ENCODE measurements around the gene MAP1LC3B. TPM values are rescaled to one million over a fixed set of nuclear protein-coding genes. Genes with fewer than 3 reads are reported as not detected.

MAP1LC3B gene
- total RNA-seq, 2 donors from 2014 or later, result 18.5 to 22.8 TPM

DNA sequence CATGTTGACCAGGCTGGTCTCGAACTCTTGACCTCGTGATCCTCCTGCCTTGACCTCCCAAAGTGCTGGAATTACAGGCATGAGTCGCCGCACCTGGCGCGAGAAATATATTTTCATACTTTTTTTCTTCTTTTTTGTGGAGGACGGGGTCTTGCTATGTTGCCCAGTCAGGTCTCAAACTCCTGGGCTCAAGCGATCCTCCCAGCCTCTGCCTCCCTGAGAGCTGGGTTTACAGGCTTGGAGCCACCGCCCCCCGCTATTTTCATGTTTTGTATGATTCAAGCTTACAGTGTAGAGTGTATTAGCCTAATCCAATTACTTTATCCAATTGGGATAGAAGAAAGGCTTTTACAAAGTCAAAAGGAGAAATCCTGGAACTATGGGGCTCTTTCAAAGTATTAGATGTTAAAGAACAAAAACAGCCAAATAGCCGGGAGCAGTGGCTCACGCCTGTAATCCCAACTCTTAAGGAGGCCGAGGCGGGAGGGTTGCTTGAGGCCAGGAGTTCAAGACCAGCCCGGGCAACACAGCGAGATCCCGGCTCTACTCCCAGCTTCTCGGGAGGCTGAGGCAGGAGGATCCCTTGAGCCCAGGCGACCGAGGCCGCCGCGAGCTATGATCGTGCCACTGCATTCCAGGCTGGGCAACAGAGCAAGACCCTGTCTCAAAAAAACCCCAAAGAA lies 1.4 kb upstream of the MAP1LC3B start:
- Histone ChIP-seq H3K9me3 (no peaks in the 10 kb centered on the region), H3K4me1 (peaks cover 68% of the 10 kb centered on the region), H3K27me3 (no peaks in the 10 kb centered on the region), H3K27ac (peak overlapping the region; percentile 95 to 99 (median 97)), H3K4me3 (no peak overlapping the region), H3K36me3 (replicated peaks in 1 of 2; ENCODE audit: insufficient read depth in 1 of 2, low read depth in 2 of 2) (no peaks in the 10 kb centered on the region)
- DNase-seq, result no peak
- ATAC-seq, result no peak
- intact Hi-C loops (cut with DNase I), result no loop called here
- WGBS, 2 donors, result 94 to 98% methylated on average over 19 to 24 of the region's 24 CpGs
- no peak for TF ChIP-seq POLR2A (IDR thresholded peaks at IDR 0.05)
- TF ChIP-seq, protein P1, sequence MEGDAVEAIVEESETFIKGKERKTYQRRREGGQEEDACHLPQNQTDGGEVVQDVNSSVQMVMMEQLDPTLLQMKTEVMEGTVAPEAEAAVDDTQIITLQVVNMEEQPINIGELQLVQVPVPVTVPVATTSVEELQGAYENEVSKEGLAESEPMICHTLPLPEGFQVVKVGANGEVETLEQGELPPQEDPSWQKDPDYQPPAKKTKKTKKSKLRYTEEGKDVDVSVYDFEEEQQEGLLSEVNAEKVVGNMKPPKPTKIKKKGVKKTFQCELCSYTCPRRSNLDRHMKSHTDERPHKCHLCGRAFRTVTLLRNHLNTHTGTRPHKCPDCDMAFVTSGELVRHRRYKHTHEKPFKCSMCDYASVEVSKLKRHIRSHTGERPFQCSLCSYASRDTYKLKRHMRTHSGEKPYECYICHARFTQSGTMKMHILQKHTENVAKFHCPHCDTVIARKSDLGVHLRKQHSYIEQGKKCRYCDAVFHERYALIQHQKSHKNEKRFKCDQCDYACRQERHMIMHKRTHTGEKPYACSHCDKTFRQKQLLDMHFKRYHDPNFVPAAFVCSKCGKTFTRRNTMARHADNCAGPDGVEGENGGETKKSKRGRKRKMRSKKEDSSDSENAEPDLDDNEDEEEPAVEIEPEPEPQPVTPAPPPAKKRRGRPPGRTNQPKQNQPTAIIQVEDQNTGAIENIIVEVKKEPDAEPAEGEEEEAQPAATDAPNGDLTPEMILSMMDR (IDR thresholded peaks at IDR 0.05), result no peak

DNA sequence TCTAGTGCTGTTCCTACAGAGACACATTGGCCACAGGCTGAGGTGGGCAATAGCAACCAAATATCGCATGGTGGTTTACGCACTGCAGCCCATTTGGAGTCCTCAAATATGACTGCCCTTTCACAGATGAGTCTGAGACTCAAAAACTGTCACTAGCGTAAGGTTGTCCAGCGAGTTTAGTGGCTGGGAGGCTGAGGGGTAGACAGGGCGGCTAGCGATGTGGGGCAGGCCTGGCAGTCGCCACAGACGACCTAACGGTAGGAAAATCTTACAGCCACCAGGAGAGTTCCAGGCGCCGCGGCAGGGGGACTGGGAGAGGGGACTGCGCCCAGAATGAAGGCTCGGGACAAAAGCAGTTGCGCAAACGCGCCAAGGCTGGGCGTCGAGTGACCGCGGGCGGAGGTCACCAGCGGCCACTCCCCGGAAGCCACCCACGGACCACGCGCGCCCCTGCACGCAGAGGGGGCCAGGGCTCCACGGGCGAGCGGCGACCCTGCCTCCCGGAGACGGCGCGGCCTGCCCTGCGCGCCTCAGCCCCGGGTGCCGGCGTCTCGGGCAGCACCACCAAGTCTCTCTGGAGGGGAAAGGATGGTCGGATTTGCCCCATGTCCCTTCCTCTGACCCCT lies 699 bp upstream of the MAP1LC3B start:
- H3K4me1 ChIP-seq, result peaks cover 68% of the 10 kb centered on the region
- intact Hi-C loops (cut with DNase I), result no loop called here
- TF ChIP-seq, protein P1 (IDR thresholded peaks at IDR 0.05), result no peak
- no peak for TF ChIP-seq POLR2A (IDR thresholded peaks at IDR 0.05)

DNA sequence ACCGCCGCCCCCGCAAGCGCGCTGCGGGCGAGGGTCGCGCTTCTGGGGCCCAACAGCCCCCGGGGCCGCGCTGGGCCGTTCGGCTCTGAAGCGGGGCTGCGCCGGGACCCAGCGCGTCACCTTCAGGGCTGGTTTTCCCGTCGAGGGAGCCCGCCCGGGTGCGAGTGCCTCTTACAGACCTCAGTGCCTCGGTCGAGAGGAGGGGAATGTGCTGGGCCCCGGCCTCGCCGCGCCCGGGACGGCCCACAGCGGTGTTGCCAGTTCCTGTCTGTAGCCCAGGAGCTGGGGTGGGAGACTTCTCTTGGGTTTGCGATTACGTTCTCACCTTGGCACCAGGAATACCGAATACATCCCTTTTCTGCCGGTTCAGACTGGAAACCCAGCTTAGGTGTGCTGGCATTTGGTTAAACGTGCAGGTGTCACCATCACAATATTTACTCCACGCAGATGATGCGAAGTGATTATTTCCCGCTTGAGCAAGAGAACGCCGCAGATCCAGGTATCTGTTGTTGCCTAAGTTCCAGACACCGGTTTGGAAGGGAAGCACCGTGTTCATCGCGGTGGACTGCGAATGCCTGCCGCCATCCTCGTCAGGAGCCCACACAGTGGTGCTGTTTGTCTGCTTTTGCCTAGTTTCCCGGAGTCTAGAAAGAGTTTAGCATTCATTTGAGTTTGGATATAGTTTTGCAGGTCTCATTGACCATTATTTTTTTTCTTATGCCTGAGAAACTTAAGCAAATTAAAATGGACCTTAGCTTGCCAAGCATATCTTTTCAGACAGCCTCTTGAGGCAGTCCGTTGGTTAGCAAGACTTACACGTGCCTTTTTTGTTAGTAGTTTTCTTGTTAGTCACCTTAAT lies 914 bp downstream of the MAP1LC3B start:
- H3K27me3 ChIP-seq, result no peaks in the 10 kb centered on the region
- peak overlapping the region; percentile 83 to 99 (median 96) for H3K27ac ChIP-seq
- intact Hi-C loops (cut with DNase I), result no loop called here
- 1 to 2% methylated on average over 25 to 36 of the region's 53 CpGs for WGBS, 2 donors
- TF ChIP-seq POLR2A (IDR thresholded peaks at IDR 0.05), result peak in 2 of 3 donors; percentile 43
- TF ChIP-seq, protein P1 (IDR thresholded peaks at IDR 0.05), result peak in 3 of 7 experiments; percentile 21 to 36 (median 26)
- no peak for ATAC-seq
- peak overlapping the region; percentile 27 to 28 for H3K4me3 ChIP-seq
- peak; percentile 56 to 58 (median 56) for DNase-seq
- H3K4me1 ChIP-seq, result peaks cover 57% of the 10 kb centered on the region
- H3K36me3 ChIP-seq (replicated peaks in 1 of 2; ENCODE audit: insufficient read depth in 1 of 2, low read depth in 2 of 2), result no peaks in the 10 kb centered on the region
- H3K9me3 ChIP-seq, result no peaks in the 10 kb centered on the region

More for the DNA sequence above, 699 bp upstream of the MAP1LC3B start:
- Histone ChIP-seq H3K9me3 (no peaks in the 10 kb centered on the region), H3K36me3 (replicated peaks in 1 of 2; ENCODE audit: insufficient read depth in 1 of 2, low read depth in 2 of 2) (no peaks in the 10 kb centered on the region), H3K27me3 (no peaks in the 10 kb centered on the region), H3K4me3 (peak overlapping the region in 1 of 2 donors; percentile 41), H3K27ac (peak overlapping the region; percentile 95 to 99 (median 97))
- peak; percentile 1 for ATAC-seq
- DNase-seq, result peak; percentile 59 to 68 (median 61)
- 6 to 90% methylated on average over 2 to 43 of the region's 44 CpGs for WGBS, 2 donors

DNA sequence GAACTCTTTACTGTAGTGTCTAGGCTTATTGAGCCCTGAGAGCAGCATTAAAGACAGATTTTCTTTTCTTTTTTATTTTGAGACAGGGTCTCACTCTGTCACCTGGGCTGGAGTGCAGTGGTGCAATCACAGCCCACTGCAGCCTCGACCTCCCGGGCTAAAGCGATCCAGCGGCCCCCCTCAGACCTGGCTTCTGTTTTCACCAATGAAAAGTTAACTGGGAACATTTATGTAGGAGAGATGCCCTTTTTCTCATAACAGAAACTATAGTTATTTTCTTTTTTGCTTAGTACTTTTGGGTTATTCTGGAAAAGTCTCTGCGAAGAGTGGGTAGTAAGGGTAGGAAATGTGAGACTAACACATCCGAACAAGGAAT lies 1.5 kb downstream of the MAP1LC3B start:
- intact Hi-C loops (cut with DNase I), result no loop called here
- peak overlapping the region in 3 of 4 donors; percentile 95 to 99 (median 96) for H3K27ac ChIP-seq
- H3K4me3 ChIP-seq, result no peak overlapping the region
- peaks cover 54% of the 10 kb centered on the region for H3K4me1 ChIP-seq
- no peak for DNase-seq
- WGBS, 2 donors, result 72% methylated on average over 6 of the region's 6 CpGs
- peaks cover 0 to 2% of the 10 kb centered on the region in 2 donors for H3K36me3 ChIP-seq (replicated peaks in 1 of 2; ENCODE audit: insufficient read depth in 1 of 2, low read depth in 2 of 2)
- ATAC-seq, result no peak
- H3K9me3 ChIP-seq, result no peaks in the 10 kb centered on the region
- no peaks in the 10 kb centered on the region for H3K27me3 ChIP-seq
- TF ChIP-seq POLR2A (IDR thresholded peaks at IDR 0.05), result no peak
- TF ChIP-seq, protein P1 (IDR thresholded peaks at IDR 0.05), result no peak
